WTC11 (cell line): ENCODE results near the gene INS.

Experiments
- ATF2 ChIP-seq: sonication (generic); formaldehyde crosslinking; IDR thresholded peaks from 2 replicates; pipeline ENCODE4 v1.8.1; 2022; ENCODE audit warnings: low read depth, missing genetic modification reagents, borderline replicate concordance
- FOXK1 ChIP-seq: sonication (generic); formaldehyde crosslinking; IDR thresholded peaks from 2 replicates; pipeline ENCODE4 v1.8.0; 2022; ENCODE audit warnings: mild to moderate bottlenecking, moderate library complexity, missing genetic modification reagents
- FOXP1 ChIP-seq: sonication (generic); formaldehyde crosslinking; IDR thresholded peaks from 2 replicates; pipeline ENCODE4 v1.8.0; 2022; ENCODE audit warnings: missing genetic modification reagents, mild to moderate bottlenecking, moderate library complexity, borderline replicate concordance
- MYBL2 ChIP-seq: sonication (generic); formaldehyde crosslinking; IDR thresholded peaks from 2 replicates; pipeline ENCODE4 v1.8.1; 2023; ENCODE audit warnings: mild to moderate bottlenecking, moderate library complexity, missing genetic modification reagents

- no peak for TF ChIP-seq MYBL2 (CRISPR knock-in tag)
- no peak for TF ChIP-seq FOXK1 (CRISPR knock-in tag)
- no peak for TF ChIP-seq ATF2 (CRISPR knock-in tag)
- no peak for TF ChIP-seq FOXP1 (CRISPR knock-in tag)
These were observed 23.0 kb downstream of the INS start for GRCh38 chr11:2138068-2138430.
